LNCAP (cell line): ENCODE measurements around the gene NID1.

Source experiments
- TF ChIP-seq, protein P1 (sequence below): fragments of 450-650 bp; IDR thresholded peaks from 2 replicates; pipeline ENCODE4 v1.5.1; 2017; ENCODE audit warnings: mild to moderate bottlenecking

Gene NID1

DNA sequence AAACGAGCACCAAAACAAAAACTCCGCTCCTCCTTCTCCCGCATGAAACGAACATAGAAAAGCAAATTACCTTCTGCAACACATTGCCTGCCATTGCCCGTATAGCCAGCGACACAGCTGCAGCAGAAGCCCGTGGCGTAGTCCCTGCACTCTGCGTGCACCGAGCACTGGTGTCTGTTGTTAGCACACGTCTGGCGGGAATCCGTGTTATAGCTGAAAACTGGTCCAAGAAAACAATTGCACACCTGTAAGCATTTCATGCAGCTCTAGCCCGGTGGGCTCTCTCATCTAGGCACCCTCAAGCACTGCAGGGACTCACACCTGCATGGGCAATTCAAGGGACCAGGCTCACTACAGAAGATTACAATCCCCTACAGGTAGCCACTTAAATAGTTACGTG, 26.9 kb downstream of the NID1 start:
- TF ChIP-seq, protein P1, sequence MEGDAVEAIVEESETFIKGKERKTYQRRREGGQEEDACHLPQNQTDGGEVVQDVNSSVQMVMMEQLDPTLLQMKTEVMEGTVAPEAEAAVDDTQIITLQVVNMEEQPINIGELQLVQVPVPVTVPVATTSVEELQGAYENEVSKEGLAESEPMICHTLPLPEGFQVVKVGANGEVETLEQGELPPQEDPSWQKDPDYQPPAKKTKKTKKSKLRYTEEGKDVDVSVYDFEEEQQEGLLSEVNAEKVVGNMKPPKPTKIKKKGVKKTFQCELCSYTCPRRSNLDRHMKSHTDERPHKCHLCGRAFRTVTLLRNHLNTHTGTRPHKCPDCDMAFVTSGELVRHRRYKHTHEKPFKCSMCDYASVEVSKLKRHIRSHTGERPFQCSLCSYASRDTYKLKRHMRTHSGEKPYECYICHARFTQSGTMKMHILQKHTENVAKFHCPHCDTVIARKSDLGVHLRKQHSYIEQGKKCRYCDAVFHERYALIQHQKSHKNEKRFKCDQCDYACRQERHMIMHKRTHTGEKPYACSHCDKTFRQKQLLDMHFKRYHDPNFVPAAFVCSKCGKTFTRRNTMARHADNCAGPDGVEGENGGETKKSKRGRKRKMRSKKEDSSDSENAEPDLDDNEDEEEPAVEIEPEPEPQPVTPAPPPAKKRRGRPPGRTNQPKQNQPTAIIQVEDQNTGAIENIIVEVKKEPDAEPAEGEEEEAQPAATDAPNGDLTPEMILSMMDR = no peak

DNA sequence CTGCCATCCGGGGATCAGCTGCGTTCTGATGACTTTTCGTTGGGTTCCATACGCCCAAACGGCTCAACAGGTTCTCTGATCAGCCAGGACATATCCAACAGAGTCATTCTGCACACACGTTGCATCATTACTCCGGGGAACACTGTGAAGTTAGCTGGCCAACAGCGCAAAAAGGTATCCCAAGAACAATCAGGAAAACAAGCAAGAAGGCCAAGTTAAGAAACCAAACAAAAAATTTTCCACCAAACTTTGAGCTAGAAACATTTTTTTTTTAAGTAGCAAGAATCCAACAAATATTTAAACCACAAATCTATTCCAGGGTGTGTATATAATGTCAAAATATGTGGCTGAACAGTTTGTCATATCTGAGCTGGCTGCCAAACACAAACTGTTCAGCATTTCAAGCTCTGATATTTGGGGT, 29.2 kb downstream of the NID1 start:
- TF ChIP-seq, protein P1 = no peak

GRCh38 chr1:236033336-236033735, 31.6 kb downstream of the NID1 start:
- TF ChIP-seq, protein P1 = no peak

DNA sequence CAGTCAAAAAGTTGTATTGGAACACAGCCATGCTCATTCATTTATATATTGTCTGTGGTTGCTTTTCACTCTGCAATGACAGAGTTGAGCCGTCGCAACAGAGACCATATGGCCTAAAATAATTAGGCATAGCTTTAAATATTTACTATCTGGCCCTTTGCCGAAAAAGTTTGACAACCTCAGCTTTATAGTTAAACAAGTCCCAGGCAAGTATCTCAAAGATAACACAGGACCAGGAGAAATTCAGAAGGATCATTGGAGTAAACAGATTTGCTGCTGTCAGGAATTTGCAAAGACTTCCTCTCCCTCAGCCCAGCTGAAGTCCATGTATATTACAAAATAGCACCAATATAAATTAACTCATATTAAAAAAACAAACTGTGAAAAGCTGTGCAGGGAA, 34.4 kb downstream of the NID1 start:
- TF ChIP-seq, protein P1 = no peak

GRCh38 chr1:236029428-236029940, 35.4 kb downstream of the NID1 start:
- TF ChIP-seq, protein P1 = no peak

GRCh38 chr1:236027104-236027503, 37.8 kb downstream of the NID1 start:
- TF ChIP-seq, protein P1 = no peak

GRCh38 chr1:236025836-236026235, 39.1 kb downstream of the NID1 start:
- TF ChIP-seq, protein P1 = no peak

- TF ChIP-seq, protein P1 = no peak
Observed at GRCh38 chr1:236024641-236025040, 40.2 kb downstream of the NID1 start.
